Breast epithelium (tissue), 3 donors: ENCODE results near the gene RAD51AP2.

Experiments
- CTCF ChIP-seq, 3 donors: fragments of 450-650 bp; IDR thresholded peaks; one replicate each; pipeline ENCODE4 v1.5.1; 2016 to 2017; ENCODE audit warnings: antibody characterized with exemption in 3 of 3, mild to moderate bottlenecking in 3 of 3, moderate library complexity in 3 of 3
- POLR2A ChIP-seq: fragments of 450-650 bp; IDR thresholded peaks from one replicate; pipeline ENCODE4 v1.6.1; 2016; ENCODE audit warnings: antibody characterized with exemption, mild to moderate bottlenecking, moderate library complexity
- POLR2AphosphoS5 ChIP-seq, 3 donors: sonication (generic); formaldehyde crosslinking; IDR thresholded peaks; one replicate each; pipeline ENCODE4 v1.6.1; 2017; ENCODE audit warnings: antibody characterized with exemption in 3 of 3

GRCh38 chr2:17479875-17480274 lies 38.4 kb downstream of the RAD51AP2 start:
- TF ChIP-seq CTCF (IDR thresholded peaks at IDR 0.05): no peak
- no peak for TF ChIP-seq POLR2A
- no peak for TF ChIP-seq POLR2AphosphoS5 (IDR thresholded peaks at IDR 0.05)
